ENCODE results near the gene EGR2.

DNA sequence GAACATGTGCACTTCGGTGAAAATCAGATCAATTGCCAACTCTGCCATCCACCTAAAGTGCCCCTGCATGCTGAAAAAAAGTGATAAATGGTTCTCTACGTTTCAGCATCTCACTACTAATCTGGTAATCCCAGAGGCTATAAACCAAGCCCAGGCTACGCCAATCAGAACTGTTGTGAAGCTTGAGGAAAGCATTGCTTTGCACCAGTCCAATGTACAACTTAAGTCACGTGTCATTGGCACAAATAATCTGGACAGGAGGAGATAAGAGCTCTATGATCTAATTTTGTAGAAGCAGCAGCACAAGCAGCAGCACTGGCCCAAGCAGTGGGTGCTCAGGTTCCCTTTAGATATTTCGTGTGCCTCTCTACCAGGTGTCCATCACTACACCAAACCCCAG is 4.4 kb upstream of the EGR2 start:
- TF ChIP-seq POLR2A (IDR thresholded peaks at IDR 0.05) = no peak
- TF ChIP-seq CTCF (IDR thresholded peaks at IDR 0.05 in 4 of 5, conservative IDR thresholded peaks at IDR 0.05 in 1 of 5) = no peak

Measured in gastrocnemius medialis (tissue), 4 donors.